Ovary (tissue), 9 donors: Measurements from ENCODE around the gene ABHD11. TPM values are rescaled to one million over a fixed set of nuclear protein-coding genes. Genes with fewer than 3 reads are reported as not detected.

Experiments used
- DNase-seq, 5 donors: peaks; one replicate each; pipeline ENCODE4 v3.0.0-alpha.2; 2019 to 2020
- H3K27ac ChIP-seq, 2 donors: fragments of 200-600 bp; one replicate each; pipeline versions ENCODE4 v1.5.1 to v1.8.0; 2019 to 2022
- H3K27me3 ChIP-seq: fragments of 200-600 bp; one replicate; pipeline ENCODE4 v1.8.0; 2022
- H3K36me3 ChIP-seq: fragments of 200-600 bp; sonication (generic); one replicate; pipeline ENCODE4 v1.5.1; 2019
- H3K4me1 ChIP-seq: one replicate; pipeline ENCODE4 v1.8.1; 2013; ENCODE audit warnings: mild to moderate bottlenecking, moderate library complexity; ENCODE audit not compliant: insufficient read depth
- H3K4me3 ChIP-seq: fragments of 200-600 bp; sonication (generic); one replicate; pipeline ENCODE4 v1.5.1; 2017
- H3K9me3 ChIP-seq, 2 donors: fragments of 200-600 bp in 1 of 2; sonication (generic) in 1 of 2; one replicate each; pipeline versions ENCODE4 v1.5.1 to v1.8.1; 2013 to 2019; ENCODE audit warnings: mild to moderate bottlenecking in 1 of 2, moderate library complexity in 1 of 2
- CTCF ChIP-seq, 3 donors: fragments of 450-650 bp in 2 of 3; fragments of 200-600 bp in 1 of 3; IDR thresholded peaks; one replicate each; pipeline versions ENCODE4 v1.5.1 to v1.8.0; 2016 to 2022; ENCODE audit warnings: antibody characterized with exemption in 3 of 3, mild to moderate bottlenecking in 1 of 3
- EP300 ChIP-seq: sonication (generic); formaldehyde crosslinking; IDR thresholded peaks from one replicate; pipeline ENCODE4 v1.6.1; 2017; ENCODE audit warnings: antibody characterized with exemption
- POLR2A ChIP-seq: fragments of 450-650 bp; IDR thresholded peaks from one replicate; pipeline ENCODE4 v1.6.1; 2017; ENCODE audit warnings: antibody characterized with exemption, mild to moderate bottlenecking, moderate library complexity
- WGBS, 3 donors: extraction: QIAGEN DNeasy Blood & Tissue Kit in 1 of 3; methylation state at CpG; one replicate each; pipeline versions ENCODE4 v1.1.5 to v1.1.7; 2013 to 2017; 5-methylcytosine and 5-hydroxymethylcytosine counted together
- intact Hi-C, 4 donors: fragments of 100-400 bp; cut with DNase I; formaldehyde crosslinking; loops; one replicate each; pipeline versions ENCODE4 v1.11.0 to v1.15.1; 2022 to 2023
- polyA plus RNA-seq, 2 donors: library from polyadenylated mRNA; stranded (reverse); fragments of 200-250 nt in 1 of 2; fragments of 350-450 nt in 1 of 2; fragmentation: Illumina TruSeq in 1 of 2; extraction: RNeasy Lipid Tissue Mini Kit (QIAGEN cat#74804) in 1 of 2; gene quantifications; one replicate each; pipeline ENCODE4 v1.2.3, GENCODE V29; 2013 to 2014
- total RNA-seq, 7 donors: library from RNA; depleted of rRNA in 2 of 7; stranded (reverse); fragments of >200 nt in 2 of 7; fragmentation: NEBNext Ultra II Directional in 3 of 7; extraction: Animal tissue kit (Norgen Biotek cat#: 25700) in 3 of 7; gene quantifications; one replicate each; pipeline versions ENCODE4 v1.1.0 to v1.2.4, GENCODE V29; 2016 to 2023
- donor health status: DM: no; HTN: no; CAD: no; lungs with moderate emphysema.
- donor health status: DM: no; HTN: no; CAD: no.
- donor health status: Bipolar disorder and iron deficiency.
- donor health status: DM: yes; HTN: yes; CAD: no.
- donor health status: DM: no; HTN: no; CAD: no.
- donor health status: DM: yes; HTN: yes; CAD: no.

Gene ABHD11
- total and polyA plus RNA-seq, 9 donors = 8.0 to 34.6 (median 11.4) TPM

DNA sequence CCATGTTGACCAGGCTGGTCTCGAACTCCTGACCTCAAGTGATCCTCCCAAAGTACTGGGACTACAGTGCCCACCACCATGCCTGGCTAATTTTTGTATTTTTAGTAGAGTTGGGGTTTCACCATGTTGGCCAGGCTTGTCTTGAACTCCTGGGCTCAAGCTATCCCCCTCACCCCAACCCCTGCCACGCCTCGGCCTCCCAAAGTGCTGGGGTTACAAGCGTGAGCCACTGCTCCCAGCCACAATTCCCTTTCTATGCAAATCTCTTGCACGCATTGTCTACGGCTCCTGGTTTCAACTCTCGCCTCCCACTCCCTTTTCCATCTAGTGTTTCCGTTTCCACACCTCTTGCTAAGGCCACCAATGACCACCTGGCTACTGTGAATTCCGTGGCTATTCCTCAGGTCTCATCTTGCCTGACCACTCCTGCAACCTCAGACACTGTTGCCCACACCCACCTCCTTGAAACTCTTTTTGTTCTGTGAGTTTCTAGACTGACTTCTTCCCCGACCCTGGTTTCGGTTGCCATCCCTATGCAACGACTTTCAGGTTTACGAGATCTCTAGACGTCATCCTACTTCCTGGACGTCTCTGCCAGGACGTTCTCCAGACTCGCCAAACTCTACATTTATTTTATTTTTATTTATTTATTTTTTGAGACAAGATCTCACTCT, 28.1 kb upstream of the ABHD11 start:
- no peak for DNase-seq

DNA sequence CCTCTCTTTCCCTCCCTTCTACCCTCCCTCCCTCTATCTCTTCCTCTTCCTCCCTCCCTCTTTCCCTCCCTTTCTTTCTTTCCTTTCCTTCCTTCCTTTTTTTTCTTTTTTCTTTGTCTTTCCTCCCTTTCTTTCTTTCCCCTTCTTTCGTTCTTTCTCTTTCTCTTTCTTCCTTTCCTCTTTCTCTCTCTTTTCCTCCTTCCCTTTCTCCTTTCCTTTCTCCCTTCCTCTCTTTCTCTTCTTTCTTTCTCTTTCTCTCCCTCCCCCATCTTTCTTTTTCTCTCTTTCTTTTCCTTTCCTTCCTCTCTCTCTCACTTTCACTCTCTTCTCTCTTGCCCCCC, 24.0 kb upstream of the ABHD11 start:
- H3K4me1 ChIP-seq = no peaks in the 10 kb centered on the region
- no peak overlapping the region for H3K4me3 ChIP-seq
- no peaks in the 10 kb centered on the region for H3K36me3 ChIP-seq
- H3K9me3 ChIP-seq = no peaks in the 10 kb centered on the region
- intact Hi-C loops = no loop called here
- no peak for DNase-seq
- WGBS, 3 donors = 79 to 84% (median 84%) methylated on average over 1 of the region's 1 CpG
- TF ChIP-seq EP300 (no peak), POLR2A (no peak), CTCF (IDR thresholded peaks at IDR 0.05) (no peak)
- no peaks in the 10 kb centered on the region for H3K27me3 ChIP-seq
- H3K27ac ChIP-seq = no peak overlapping the region

More for the DNA sequence above, 28.1 kb upstream of the ABHD11 start:
- WGBS, 3 donors = 78 to 81% (median 79%) methylated on average over 17 of the region's 17 CpGs
- TF ChIP-seq CTCF (IDR thresholded peaks at IDR 0.05) = no peak
- no peak for TF ChIP-seq POLR2A
- TF ChIP-seq EP300 = no peak
- Histone ChIP-seq H3K27ac (no peak overlapping the region), H3K27me3 (no peaks in the 10 kb centered on the region), H3K4me1 (no peaks in the 10 kb centered on the region), H3K4me3 (no peak overlapping the region), H3K36me3 (no peaks in the 10 kb centered on the region), H3K9me3 (no peaks in the 10 kb centered on the region)
- intact Hi-C loops = no loop called here

- WGBS, 3 donors = 51 to 55% (median 54%) methylated on average over 8 of the region's 8 CpGs
- Histone ChIP-seq H3K9me3 (no peaks in the 10 kb centered on the region), H3K4me3 (no peak overlapping the region), H3K27me3 (no peaks in the 10 kb centered on the region), H3K27ac (no peak overlapping the region), H3K36me3 (no peaks in the 10 kb centered on the region), H3K4me1 (no peaks in the 10 kb centered on the region)
- intact Hi-C loops = no loop called here
- DNase-seq = no peak
- no peak for TF ChIP-seq POLR2A
- TF ChIP-seq EP300 = no peak
Observed at GRCh38 chr7:73761854-73762658, 23.5 kb upstream of the ABHD11 start.

DNA sequence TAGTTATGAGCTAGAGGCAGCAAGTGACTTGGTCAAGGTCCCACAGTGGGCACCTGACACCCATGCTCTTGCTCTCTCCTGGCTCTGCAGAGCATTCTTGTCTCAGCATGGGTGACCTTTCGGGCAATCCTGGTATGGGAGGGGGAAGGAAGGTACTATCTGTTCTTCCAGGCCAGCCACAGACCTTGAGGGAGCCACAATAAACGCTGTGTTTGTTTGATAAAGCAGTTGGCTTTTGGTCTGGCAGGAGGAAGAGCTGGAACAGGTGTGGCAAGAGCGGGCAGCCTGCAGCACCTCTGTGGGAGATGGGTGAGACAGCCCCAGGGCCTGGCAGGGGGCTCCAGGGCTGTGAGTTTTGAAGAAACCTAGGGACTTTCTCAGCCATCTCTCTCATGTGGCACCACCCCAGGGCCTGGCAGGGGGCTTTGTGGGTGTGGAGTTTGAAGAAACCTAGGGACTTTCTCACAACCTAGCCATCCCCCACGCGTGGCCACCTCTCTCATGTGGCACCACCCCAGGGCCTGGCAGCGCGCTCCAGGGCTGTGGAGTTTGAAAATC, 20.1 kb upstream of the ABHD11 start:
- H3K27me3 ChIP-seq = no peaks in the 10 kb centered on the region
- H3K4me3 ChIP-seq = no peak overlapping the region
- DNase-seq = no peak
- TF ChIP-seq EP300 (no peak), CTCF (IDR thresholded peaks at IDR 0.05) (no peak), POLR2A (no peak)
- H3K4me1 ChIP-seq = no peaks in the 10 kb centered on the region
- no peaks in the 10 kb centered on the region for H3K9me3 ChIP-seq
- no peaks in the 10 kb centered on the region for H3K36me3 ChIP-seq
- 77 to 83% (median 81%) methylated on average over 7 of the region's 7 CpGs for WGBS, 3 donors
- intact Hi-C loops = no loop called here
- H3K27ac ChIP-seq = no peak overlapping the region
